GM21723 (cell line): Measurements from ENCODE around the gene UPK3BL2.
A peak's percentile ranks its signal among the peaks of the same experiment; 100 is the strongest.

Experiments
- ATAC-seq: cut with Tn5 transposase; IDR thresholded peaks from one replicate; pipeline ENCODE4 v1.9.1; 2021; ENCODE audit warnings: mild to moderate bottlenecking, moderate library complexity; ENCODE audit not compliant: unreplicated experiment

The UPK3BL2 gene

GRCh38 chr7:102494473-102495149 lies 48.9 kb downstream of the UPK3BL2 start:
- peak; percentile 65 for ATAC-seq

GRCh38 chr7:102494026-102494425 lies 49.5 kb downstream of the UPK3BL2 start:
- peak; percentile 12 for ATAC-seq

- ATAC-seq = peak; percentile 31
These were observed 50.1 kb downstream of the UPK3BL2 start for GRCh38 chr7:102493220-102493935.

GRCh38 chr7:102490529-102491075 lies 52.9 kb downstream of the UPK3BL2 start:
- peak; percentile 40 for ATAC-seq
